GM20000 (cell line): ENCODE results near the gene BIRC7.

Experiments used
- DNase-seq: peaks from one replicate; pipeline ENCODE4 v3.0.0; 2012; ENCODE audit warnings: low spot score
- TF ChIP-seq, protein P1 (sequence below): IDR thresholded peaks from 2 replicates; pipeline ENCODE4 v1.5.1; 2012; ENCODE audit warnings: mild to moderate bottlenecking, control low read depth; ENCODE audit errors: extremely low read depth, missing control alignments

The BIRC7 gene

DNA sequence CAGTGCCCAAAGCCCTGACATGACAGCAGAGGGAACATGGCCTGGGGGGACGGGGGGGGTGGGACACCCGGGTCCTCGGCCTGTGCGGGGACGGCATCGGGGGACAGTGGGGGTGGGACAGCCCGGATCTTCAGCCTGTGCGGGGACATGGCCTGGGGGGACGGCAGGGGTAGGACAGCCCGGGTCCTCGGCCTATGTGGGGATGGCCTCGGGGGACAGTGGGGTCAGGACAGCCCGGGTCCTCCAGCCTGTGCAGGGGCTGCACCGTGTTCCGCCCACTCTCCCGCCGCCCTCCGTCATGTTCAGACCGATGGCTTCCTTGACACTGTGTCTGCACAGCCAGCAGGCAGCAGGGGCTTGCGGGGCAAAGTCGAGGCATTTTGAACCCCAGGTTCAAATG lies 7.0 kb downstream of the BIRC7 start:
- TF ChIP-seq, protein P1, sequence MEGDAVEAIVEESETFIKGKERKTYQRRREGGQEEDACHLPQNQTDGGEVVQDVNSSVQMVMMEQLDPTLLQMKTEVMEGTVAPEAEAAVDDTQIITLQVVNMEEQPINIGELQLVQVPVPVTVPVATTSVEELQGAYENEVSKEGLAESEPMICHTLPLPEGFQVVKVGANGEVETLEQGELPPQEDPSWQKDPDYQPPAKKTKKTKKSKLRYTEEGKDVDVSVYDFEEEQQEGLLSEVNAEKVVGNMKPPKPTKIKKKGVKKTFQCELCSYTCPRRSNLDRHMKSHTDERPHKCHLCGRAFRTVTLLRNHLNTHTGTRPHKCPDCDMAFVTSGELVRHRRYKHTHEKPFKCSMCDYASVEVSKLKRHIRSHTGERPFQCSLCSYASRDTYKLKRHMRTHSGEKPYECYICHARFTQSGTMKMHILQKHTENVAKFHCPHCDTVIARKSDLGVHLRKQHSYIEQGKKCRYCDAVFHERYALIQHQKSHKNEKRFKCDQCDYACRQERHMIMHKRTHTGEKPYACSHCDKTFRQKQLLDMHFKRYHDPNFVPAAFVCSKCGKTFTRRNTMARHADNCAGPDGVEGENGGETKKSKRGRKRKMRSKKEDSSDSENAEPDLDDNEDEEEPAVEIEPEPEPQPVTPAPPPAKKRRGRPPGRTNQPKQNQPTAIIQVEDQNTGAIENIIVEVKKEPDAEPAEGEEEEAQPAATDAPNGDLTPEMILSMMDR: no peak
- DNase-seq: no peak

DNA sequence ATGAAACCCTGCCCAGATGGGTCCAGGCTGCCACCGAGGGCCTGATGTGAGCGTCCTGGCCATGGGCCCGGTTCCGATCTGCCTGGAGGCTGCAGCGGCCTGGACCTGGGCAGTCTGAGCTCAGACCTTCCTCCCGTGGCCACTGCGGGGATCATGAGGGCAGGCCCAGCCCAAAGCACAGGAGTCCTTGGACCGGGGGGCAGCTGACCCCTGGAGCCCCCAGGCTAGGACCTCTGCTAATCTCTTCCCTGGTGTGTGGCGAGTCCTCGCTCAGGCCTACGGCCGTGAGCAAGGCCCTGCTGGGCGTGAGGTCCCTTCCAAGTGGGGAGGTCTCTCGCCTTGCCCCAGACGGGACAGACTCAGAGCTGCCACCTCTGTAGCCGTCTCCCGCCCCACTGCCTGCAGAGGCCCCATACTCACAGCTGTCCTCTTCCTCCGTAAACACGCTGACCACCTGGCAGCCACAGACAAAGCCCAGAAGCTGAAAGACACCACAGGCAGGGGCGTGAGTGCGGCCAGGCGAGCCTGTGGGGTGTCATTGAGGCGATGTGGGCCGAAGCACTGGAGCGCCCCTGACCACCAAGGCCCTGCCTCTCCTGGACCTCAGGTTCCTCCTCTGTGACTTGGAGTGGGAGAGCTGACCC lies 8.0 kb downstream of the BIRC7 start:
- no peak for DNase-seq
- TF ChIP-seq, protein P1: no peak

DNA sequence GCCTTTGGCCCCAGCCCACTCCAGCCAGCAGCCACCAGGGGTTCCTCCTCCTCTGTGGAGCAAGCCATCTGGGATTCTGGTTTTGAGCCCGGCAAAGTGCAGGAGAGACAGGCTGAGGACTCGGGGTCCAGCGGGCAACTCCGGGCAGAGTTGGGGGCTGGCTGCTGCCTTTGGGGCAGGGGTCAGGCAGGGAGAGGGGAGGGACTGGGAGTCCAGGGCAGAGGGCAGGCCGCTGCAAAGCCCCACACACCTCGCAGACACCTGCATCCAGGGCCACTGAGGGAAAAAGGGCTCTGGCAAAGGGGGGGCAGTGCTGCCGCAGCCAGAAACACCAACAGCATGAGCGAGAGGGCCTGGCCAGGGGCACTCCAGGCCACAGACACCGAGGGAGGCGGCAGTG lies 8.8 kb downstream of the BIRC7 start:
- DNase-seq: no peak
- TF ChIP-seq, protein P1: no peak

DNA sequence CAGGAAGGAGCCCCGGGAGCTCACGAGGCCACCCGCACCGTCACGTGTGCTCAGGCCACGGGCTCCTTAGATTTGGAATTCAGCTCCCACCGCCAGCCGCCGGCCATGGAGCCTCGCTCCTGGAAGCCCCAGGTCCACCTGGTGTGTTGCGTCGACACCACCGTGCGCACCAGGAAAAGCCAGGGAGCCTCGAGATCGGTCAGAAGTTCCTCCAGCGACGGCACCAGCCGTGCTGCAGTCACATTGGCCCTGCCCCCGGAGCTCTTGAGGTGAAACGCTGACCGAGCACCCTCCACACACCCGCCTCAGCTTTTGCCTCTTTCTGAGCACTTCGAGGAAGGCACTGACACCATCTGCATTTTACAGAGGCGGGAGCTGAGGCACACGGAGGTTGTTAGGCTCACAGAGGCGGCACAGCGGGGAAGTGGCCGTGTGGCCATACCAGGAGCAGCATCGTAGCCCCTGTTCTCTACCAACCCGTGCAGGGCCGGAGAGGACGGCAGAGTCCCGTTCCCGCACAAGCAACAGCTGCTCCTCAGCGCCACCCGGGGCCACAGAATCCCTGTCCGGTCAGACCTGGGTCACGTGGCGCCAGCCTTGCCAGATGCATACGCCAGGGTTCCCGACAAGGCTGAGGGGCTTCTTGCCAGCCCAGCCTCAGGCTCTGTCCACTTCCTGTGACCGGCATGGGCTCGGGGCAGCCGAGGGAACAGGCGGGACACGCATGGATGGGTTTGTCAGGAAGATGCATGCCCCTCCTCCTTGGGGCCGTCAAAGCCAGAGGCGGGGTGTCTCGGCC lies 11.0 kb downstream of the BIRC7 start:
- no peak for DNase-seq

DNA sequence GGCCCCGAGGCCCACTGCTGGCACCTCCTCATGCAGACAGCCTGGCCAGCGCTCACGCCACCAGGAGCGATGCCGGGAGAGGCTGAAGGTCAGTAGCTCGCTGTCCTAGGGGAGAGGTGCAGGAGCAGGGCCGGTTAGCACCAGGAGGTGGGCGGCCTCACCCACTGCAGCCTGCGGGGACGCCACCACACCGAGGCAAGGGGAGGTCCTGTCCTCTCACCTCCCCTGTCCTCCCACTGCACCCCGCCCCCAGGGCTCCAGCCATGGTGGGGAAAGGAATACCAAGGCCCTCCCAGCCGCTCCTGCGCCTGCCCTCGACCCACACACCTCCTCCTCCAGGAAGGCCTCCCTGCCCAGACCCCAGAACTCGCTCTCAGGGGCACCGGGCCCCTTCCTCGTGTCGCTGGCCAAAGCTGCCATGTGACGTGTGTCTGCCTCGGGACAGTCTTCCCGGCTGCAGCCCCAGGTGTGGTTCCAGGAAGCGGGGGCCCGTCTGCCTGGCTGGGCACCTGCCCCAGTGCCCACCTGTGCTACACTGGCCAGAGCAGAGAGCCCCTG lies 12.0 kb downstream of the BIRC7 start:
- no peak for DNase-seq
- TF ChIP-seq, protein P1: no peak

More for the DNA sequence above, 11.0 kb downstream of the BIRC7 start:
- TF ChIP-seq, protein P1: no peak

DNA sequence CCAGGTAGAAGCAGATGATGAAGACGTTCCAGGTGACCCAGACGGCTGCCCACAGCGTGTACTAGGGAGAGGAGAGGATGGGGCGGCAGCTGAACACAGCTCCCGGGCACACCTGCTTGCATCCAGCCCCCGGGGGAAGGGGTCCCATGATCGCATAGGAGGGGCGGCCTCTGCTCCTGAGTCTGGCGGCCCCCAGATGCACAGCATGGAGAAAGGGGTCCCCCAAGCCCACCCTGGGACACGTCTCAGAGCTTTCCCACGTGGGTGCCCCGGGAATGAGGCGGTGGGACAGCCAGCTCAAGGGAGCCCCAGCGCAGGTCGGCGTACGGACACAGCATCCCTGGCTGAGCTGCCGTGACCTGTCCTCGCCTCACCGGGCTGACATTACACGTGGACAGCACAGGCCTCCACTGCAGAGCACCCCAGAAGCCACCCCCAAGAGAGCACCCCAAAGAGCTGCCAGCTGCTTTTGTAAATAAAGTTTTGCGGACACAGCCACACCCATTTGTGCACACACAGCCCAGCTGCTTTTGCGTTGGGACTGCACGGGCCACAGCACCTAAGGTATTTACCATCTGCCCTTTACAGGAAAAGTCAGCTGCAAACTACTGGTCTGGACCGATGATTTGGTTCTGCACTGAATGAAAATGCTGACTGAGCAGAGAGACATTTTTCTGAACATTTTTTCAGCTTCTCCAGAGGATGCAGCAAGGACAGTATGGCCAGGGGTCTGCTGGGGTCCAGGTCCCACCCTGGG lies 13.3 kb downstream of the BIRC7 start:
- TF ChIP-seq, protein P1: no peak

More for the DNA sequence above, 13.3 kb downstream of the BIRC7 start:
- no peak for DNase-seq
